PC-3 (cell line): ENCODE measurements around the gene PLPPR3. TPM values are rescaled to one million over a fixed set of nuclear protein-coding genes. Genes with fewer than 3 reads are reported as not detected.

Source experiments
- ATAC-seq: fragments of 200-7000 bp; cut with Tn5 transposase; 2 replicates; pipeline ENCODE4 v1.9.1; 2020; ENCODE audit warnings: mild to moderate bottlenecking, moderate library complexity
- BruUV-seq: library from RNA; stranded (reverse); fragments of 400-500 nt; replicated peaks from 2 replicates; lab custom pipeline; 2021; lab: Mats Ljungman, UMichigan
- CTCF ChIA-PET: fragments of 300-600 bp; sonication (Branson Sonifier 250); formaldehyde crosslinking; loops from one replicate; lab custom pipeline; 2022; ENCODE audit warnings: antibody characterized with exemption; lab: Charles Lee
- POLR2A ChIA-PET: fragments of 300-600 bp; sonication (Branson Sonifier 250); formaldehyde crosslinking; loops from one replicate; lab custom pipeline; 2022; ENCODE audit warnings: antibody characterized with exemption; ENCODE audit not compliant: unreplicated experiment; lab: Charles Lee
- DNase-seq: peaks from one replicate; pipeline ENCODE4 v3.0.0-alpha.2; 2015
- H2AFZ ChIP-seq: fragments of 300-600 bp; sonication (generic); 2 replicates; pipeline ENCODE4 v1.6.0; 2016; ENCODE audit warnings: antibody characterized with exemption, low read length
- H3F3A ChIP-seq: fragments of 300-600 bp; sonication (generic); one replicate; pipeline ENCODE4 v1.6.0; 2017; ENCODE audit warnings: antibody characterized with exemption, low read length, control low read depth, mild to moderate bottlenecking; ENCODE audit not compliant: unreplicated experiment
- H3K27ac ChIP-seq: fragments of 300-600 bp; sonication (generic); 2 replicates; pipeline ENCODE4 v1.5.1; 2016; ENCODE audit warnings: mild to moderate bottlenecking, low read length
- H3K27me3 ChIP-seq: fragments of 300-600 bp; sonication (generic); 2 replicates; pipeline ENCODE4 v1.6.1; 2016; ENCODE audit warnings: low read length, mixed read lengths
- H3K36me3 ChIP-seq: fragments of 300-600 bp; sonication (generic); 2 replicates; pipeline ENCODE4 v1.6.1; 2016; ENCODE audit warnings: low read depth, mixed run types, low read length, mixed read lengths
- H3K4me1 ChIP-seq: fragments of 300-600 bp; sonication (generic); 2 replicates; pipeline ENCODE4 v1.5.1; 2016; ENCODE audit warnings: low read length; ENCODE audit not compliant: insufficient read depth
- H3K4me2 ChIP-seq: fragments of 300-600 bp; sonication (generic); 2 replicates; pipeline ENCODE4 v1.6.0; 2016; ENCODE audit warnings: low read length
- H3K4me3 ChIP-seq: fragments of 300-600 bp; sonication (generic); 2 replicates; pipeline ENCODE4 v1.5.1; 2016; ENCODE audit warnings: mild to moderate bottlenecking, low read length, mixed read lengths
- H3K79me2 ChIP-seq: fragments of 300-600 bp; sonication (generic); 2 replicates; pipeline ENCODE4 v1.6.1; 2017; ENCODE audit warnings: low read length, mixed read lengths
- H3K9ac ChIP-seq: fragments of 300-600 bp; sonication (generic); 2 replicates; pipeline ENCODE4 v1.6.0; 2016; ENCODE audit warnings: mild to moderate bottlenecking, low read length
- H3K9me2 ChIP-seq: fragments of 300-600 bp; sonication (generic); replicated peaks from 2 replicates; pipeline ENCODE4 v1.6.1; 2016; ENCODE audit warnings: mixed run types, low read length, mixed read lengths
- H3K9me3 ChIP-seq: fragments of 300-600 bp; sonication (generic); 2 replicates; pipeline ENCODE4 v1.6.1; 2016; ENCODE audit warnings: low read length, mixed read lengths
- H4K20me1 ChIP-seq: fragments of 300-600 bp; sonication (generic); 2 replicates; pipeline ENCODE4 v1.6.1; 2016; ENCODE audit warnings: low read length, mixed read lengths
- EZH2 ChIP-seq: fragments of 300-600 bp; sonication (generic); IDR thresholded peaks from one replicate; pipeline ENCODE4 v1.6.1; 2017; ENCODE audit warnings: antibody characterized with exemption, mild to moderate bottlenecking, low read length; ENCODE audit not compliant: unreplicated experiment
- EZH2phosphoT487 ChIP-seq: fragments of 300-600 bp; sonication (generic); IDR thresholded peaks from 2 replicates; pipeline ENCODE4 v1.6.1; 2018; ENCODE audit warnings: mild to moderate bottlenecking, antibody characterized with exemption, low read length, borderline replicate concordance
- intact Hi-C: fragments of 100-400 bp; cut with micrococcal nuclease; formaldehyde crosslinking; loops from 2 replicates; pipeline ENCODE4 v1.9.0; 2023
- total RNA-seq: library from RNA; depleted of rRNA; stranded (reverse); fragments of >200 nt; gene quantifications from 2 replicates; pipeline ENCODE4 v1.2.3, GENCODE V29; 2014
- TF ChIP-seq, protein P1 (sequence below): fragments of 300-600 bp; sonication (generic); conservative IDR thresholded peaks from 2 replicates; pipeline ENCODE4 v1.5.1; 2017; ENCODE audit warnings: antibody characterized with exemption, low read depth, mild to moderate bottlenecking, low read length

PLPPR3 gene
- total RNA-seq, 1 experiment from 2014 or later: not detected

DNA sequence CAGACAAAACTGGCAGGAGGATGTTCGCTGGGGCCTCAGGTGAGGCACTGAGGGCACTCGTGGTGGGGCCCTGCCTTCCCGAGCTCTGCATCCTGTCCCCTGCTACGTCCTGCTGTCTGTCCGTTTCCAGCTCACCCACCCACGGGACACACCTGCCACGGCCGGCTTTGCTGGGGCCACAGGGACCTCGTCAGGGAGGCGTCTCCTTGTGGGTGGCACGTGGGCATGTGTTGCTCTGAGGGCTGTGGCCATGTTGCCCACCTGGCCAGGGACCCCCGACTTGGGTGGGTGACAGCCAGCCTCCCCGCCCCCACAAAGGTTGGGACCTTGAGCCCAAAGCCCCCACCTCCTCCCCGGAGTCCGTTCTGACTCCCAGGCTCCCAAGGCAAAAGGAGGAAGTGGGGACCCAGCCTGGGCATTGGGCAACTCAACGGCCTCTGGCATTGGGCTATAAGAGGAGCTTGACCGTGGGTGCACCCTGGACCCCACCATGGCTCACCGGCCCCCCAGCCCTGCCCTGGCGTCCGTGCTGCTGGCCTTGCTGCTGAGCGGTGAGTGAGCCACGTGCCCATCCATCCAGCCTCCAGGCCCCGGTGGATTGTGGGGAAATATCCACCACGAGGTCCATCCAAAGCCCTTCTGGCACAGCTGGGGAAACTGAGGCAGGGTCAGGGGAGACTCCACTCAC is 18.9 kb upstream of the PLPPR3 start, which contains the start of gene PRTN3:
Gene PRTN3, plus strand, starts transcription at position 481 of the 688 bp plus-strand sequence. Its CDS starts 10 bp downstream, at position 491.
- Histone ChIP-seq H3F3A (no peaks in the 10 kb centered on the region), H3K36me3 (no peaks in the 10 kb centered on the region), H3K4me2 (no peak within 1 kb of the TSS), H3K79me2 (no peaks in the 10 kb centered on the region), H2AFZ (no peak within 1 kb of the TSS), H3K27me3 (peaks cover 9% of the 10 kb centered on the region), H4K20me1 (no peaks in the 10 kb centered on the region), H3K4me3 (no peak within 1 kb of the TSS), H3K27ac (no peak within 1 kb of the TSS), H3K9ac (no peak within 1 kb of the TSS), H3K9me2 (no peaks in the 10 kb centered on the region), H3K4me1 (peaks cover 4% of the 10 kb centered on the region; the same call in 1 of the 2 replicates), H3K9me3 (no peaks in the 10 kb centered on the region)
- ATAC-seq (no peak), DNase-seq (no peak)
- TF ChIP-seq, protein P1, sequence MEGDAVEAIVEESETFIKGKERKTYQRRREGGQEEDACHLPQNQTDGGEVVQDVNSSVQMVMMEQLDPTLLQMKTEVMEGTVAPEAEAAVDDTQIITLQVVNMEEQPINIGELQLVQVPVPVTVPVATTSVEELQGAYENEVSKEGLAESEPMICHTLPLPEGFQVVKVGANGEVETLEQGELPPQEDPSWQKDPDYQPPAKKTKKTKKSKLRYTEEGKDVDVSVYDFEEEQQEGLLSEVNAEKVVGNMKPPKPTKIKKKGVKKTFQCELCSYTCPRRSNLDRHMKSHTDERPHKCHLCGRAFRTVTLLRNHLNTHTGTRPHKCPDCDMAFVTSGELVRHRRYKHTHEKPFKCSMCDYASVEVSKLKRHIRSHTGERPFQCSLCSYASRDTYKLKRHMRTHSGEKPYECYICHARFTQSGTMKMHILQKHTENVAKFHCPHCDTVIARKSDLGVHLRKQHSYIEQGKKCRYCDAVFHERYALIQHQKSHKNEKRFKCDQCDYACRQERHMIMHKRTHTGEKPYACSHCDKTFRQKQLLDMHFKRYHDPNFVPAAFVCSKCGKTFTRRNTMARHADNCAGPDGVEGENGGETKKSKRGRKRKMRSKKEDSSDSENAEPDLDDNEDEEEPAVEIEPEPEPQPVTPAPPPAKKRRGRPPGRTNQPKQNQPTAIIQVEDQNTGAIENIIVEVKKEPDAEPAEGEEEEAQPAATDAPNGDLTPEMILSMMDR: no peak
- no peak for TF ChIP-seq EZH2
- no peak for TF ChIP-seq EZH2phosphoT487
- POLR2A ChIA-PET: no interaction called here
- CTCF ChIA-PET: no interaction called here
- intact Hi-C loops: no loop called here
- BruUV-seq: no TSS peak

DNA sequence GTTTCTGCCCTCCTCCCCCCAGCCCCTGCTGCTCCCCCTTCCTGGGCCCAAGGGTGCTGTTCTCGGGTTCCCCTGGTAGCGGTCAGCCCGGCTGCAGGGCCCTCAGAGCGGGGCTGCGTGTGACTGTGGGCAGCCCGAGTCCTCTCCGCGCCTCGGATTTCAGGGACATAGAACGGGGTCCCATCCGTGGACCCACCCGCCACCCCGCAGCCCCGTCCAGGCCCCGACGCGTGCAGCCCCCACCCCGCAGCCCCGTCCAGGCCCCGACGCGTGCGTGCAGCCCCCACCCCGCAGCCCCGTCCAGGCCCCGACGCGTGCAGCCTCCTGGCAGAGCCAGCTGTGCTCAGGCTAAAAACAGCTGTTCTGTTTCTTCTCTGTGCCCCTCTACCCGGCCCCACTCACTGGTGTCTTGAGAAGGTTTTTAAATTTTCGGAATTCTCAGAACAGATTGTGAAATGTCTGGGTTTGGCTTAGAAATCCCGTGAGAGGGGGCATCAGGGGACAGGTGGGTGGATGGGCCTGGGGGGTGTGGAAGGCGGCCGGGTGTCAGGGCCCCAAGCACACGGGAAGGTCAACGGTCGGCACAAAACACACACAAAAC is 13.6 kb upstream of the PLPPR3 start:
- no peaks in the 10 kb centered on the region for H3K9me3 ChIP-seq
- no peaks in the 10 kb centered on the region for H3K79me2 ChIP-seq
- no peaks in the 10 kb centered on the region for H4K20me1 ChIP-seq
- no peaks in the 10 kb centered on the region for H3K36me3 ChIP-seq
- ATAC-seq: no peak
- H3K4me1 ChIP-seq: no peaks in the 10 kb centered on the region
- H3K27me3 ChIP-seq: no peaks in the 10 kb centered on the region
- no peaks in the 10 kb centered on the region for H3K9me2 ChIP-seq
- no peak for DNase-seq
- no TSS peak for BruUV-seq
- no peaks in the 10 kb centered on the region for H3F3A ChIP-seq
- ChIA-PET POLR2A (no interaction called here), CTCF (no interaction called here)
- H2AFZ ChIP-seq: no peak overlapping the region
- H3K27ac ChIP-seq: no peak overlapping the region
- H3K4me2 ChIP-seq: no peak overlapping the region
- no peak overlapping the region for H3K4me3 ChIP-seq
- no peak for TF ChIP-seq EZH2
- TF ChIP-seq, protein P1: no peak
- no peak for TF ChIP-seq EZH2phosphoT487
- no peak overlapping the region for H3K9ac ChIP-seq
- intact Hi-C loops: no loop called here

DNA sequence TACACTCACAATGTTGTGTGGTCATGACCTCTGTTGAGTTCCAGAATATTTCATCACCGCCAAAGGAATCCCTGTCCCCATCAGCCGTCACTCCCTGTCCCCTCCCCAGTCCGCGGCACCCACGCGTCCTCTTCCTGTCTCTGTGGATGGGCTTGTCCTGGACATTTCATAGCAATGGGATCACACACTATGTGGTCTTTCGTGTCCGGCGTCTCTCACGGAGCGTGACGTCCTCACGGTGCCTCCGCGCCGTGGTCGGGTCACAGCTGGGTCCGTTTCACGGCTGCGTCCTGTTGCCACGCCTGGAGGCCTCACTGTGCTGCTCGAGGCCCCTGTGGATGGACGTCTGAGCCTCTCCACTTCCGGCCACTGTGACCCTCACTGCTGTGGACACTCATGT is 12.5 kb upstream of the PLPPR3 start:
- TF ChIP-seq EZH2 (no peak), EZH2phosphoT487 (no peak)
- H3K79me2 ChIP-seq: no peaks in the 10 kb centered on the region
- ChIA-PET CTCF (no interaction called here), POLR2A (no interaction called here)
- H3K9me3 ChIP-seq: no peaks in the 10 kb centered on the region
- H3K27me3 ChIP-seq: no peaks in the 10 kb centered on the region
- ATAC-seq: no peak
- no peaks in the 10 kb centered on the region for H3K4me1 ChIP-seq
- no peak for DNase-seq
- H3K36me3 ChIP-seq: no peaks in the 10 kb centered on the region
- H2AFZ ChIP-seq: no peak overlapping the region
- H3K9ac ChIP-seq: no peak overlapping the region
- intact Hi-C loops: no loop called here
- no peaks in the 10 kb centered on the region for H4K20me1 ChIP-seq
- no peaks in the 10 kb centered on the region for H3K9me2 ChIP-seq
- BruUV-seq: no TSS peak
- no peak overlapping the region for H3K4me3 ChIP-seq
- no peaks in the 10 kb centered on the region for H3F3A ChIP-seq
- no peak overlapping the region for H3K4me2 ChIP-seq
- no peak overlapping the region for H3K27ac ChIP-seq
